Skeletal muscle cell (primary cell): ENCODE measurements around the gene KIAA1671.
A peak's percentile ranks its signal among the peaks of the same experiment; 100 is the strongest.
"Not testable (repeated sequence)": the region's sequence is repeated elsewhere in the genome, so short reads cannot be mapped to it uniquely, and the experiment has no call there.

Experiments used
- DNase-seq: peaks from one replicate; pipeline ENCODE4 v3.0.0-alpha.2; 2010; ENCODE audit warnings: low read depth
- H3K4me3 ChIP-seq: 2 replicates; pipeline ENCODE4 v1.5.1; 2011; ENCODE audit warnings: low read depth, mild to moderate bottlenecking, control low read depth, low read length, moderate library complexity

Gene KIAA1671

GRCh38 chr22:25200967-25201366, 248.5 kb downstream of the KIAA1671 start:
- DNase-seq: no peak
- H3K4me3 ChIP-seq: no peak overlapping the region

- DNase-seq: no peak
- no peak overlapping the region for H3K4me3 ChIP-seq
Observed at GRCh38 chr22:25201557-25202273, 249.2 kb downstream of the KIAA1671 start.

- peak; percentile 4 for DNase-seq
- H3K4me3 ChIP-seq: no peak overlapping the region
Observed at GRCh38 chr22:25202290-25202921, 249.9 kb downstream of the KIAA1671 start.

- DNase-seq: no peak
- H3K4me3 ChIP-seq: no peak overlapping the region
Observed at GRCh38 chr22:25203082-25203481, 250.6 kb downstream of the KIAA1671 start.

GRCh38 chr22:25204547-25204946, 252.0 kb downstream of the KIAA1671 start:
- DNase-seq, H3K4me3 ChIP-seq: not testable (repeated sequence)

- DNase-seq: no peak
- H3K4me3 ChIP-seq: no peak overlapping the region
Observed at GRCh38 chr22:25205847-25206246, 253.3 kb downstream of the KIAA1671 start.

- H3K4me3 ChIP-seq: no peak overlapping the region
- DNase-seq: no peak
Observed at GRCh38 chr22:25206998-25207397, 254.5 kb downstream of the KIAA1671 start.

GRCh38 chr22:25207553-25208157, 255.1 kb downstream of the KIAA1671 start:
- DNase-seq: no peak
- H3K4me3 ChIP-seq: no peak overlapping the region

GRCh38 chr22:25208328-25208727, 255.8 kb downstream of the KIAA1671 start:
- no peak overlapping the region for H3K4me3 ChIP-seq
- no peak for DNase-seq

- no peak for DNase-seq
- no peak overlapping the region for H3K4me3 ChIP-seq
Observed at GRCh38 chr22:25208743-25209505, 256.4 kb downstream of the KIAA1671 start.

GRCh38 chr22:25210793-25211192, 258.3 kb downstream of the KIAA1671 start:
- H3K4me3 ChIP-seq: no peak overlapping the region
- DNase-seq: no peak

- H3K4me3 ChIP-seq: no peak overlapping the region
- no peak for DNase-seq
Observed at GRCh38 chr22:25212337-25212736, 259.8 kb downstream of the KIAA1671 start.

- no peak for DNase-seq
- no peak overlapping the region for H3K4me3 ChIP-seq
Observed at GRCh38 chr22:25213221-25213620, 260.7 kb downstream of the KIAA1671 start.

GRCh38 chr22:25216230-25216629, 263.7 kb downstream of the KIAA1671 start:
- no peak for DNase-seq
- H3K4me3 ChIP-seq: no peak overlapping the region

GRCh38 chr22:25219211-25219689, 266.7 kb downstream of the KIAA1671 start, which contains the start of gene CRYBB2:
CRYBB2 (plus strand) TSS chr22:25219639; CDS start chr22:25221430, 1,791 bp downstream.
- no peak within 1 kb of the TSS for H3K4me3 ChIP-seq
- DNase-seq: no peak

- DNase-seq: no peak
- no peak overlapping the region for H3K4me3 ChIP-seq
Observed at GRCh38 chr22:25219948-25220442, 267.5 kb downstream of the KIAA1671 start.

- H3K4me3 ChIP-seq: no peak overlapping the region
- DNase-seq: no peak
Observed at GRCh38 chr22:25221790-25222189, 269.3 kb downstream of the KIAA1671 start.

GRCh38 chr22:25223269-25223850, 270.8 kb downstream of the KIAA1671 start:
- DNase-seq: no peak

GRCh38 chr22:25228822-25229221, 276.3 kb downstream of the KIAA1671 start:
- no peak for DNase-seq
- no peak overlapping the region for H3K4me3 ChIP-seq

More at GRCh38 chr22:25223269-25223850, 270.8 kb downstream of the KIAA1671 start:
- no peak overlapping the region for H3K4me3 ChIP-seq
